Stimulated activated CD4-positive, alpha-beta T cell treated with anti-CD3 and anti-CD28 coated beads, Interleukin-15, amount 100 ng/mL, for 24 hours (primary cell): Measurements from ENCODE around the gene TMEM208.
A peak's percentile ranks its signal among the peaks of the same experiment; 100 is the strongest.

Experiments used
- DNase-seq: peaks from one replicate; pipeline ENCODE4 v3.0.0-alpha.2; 2020

Gene TMEM208

DNA sequence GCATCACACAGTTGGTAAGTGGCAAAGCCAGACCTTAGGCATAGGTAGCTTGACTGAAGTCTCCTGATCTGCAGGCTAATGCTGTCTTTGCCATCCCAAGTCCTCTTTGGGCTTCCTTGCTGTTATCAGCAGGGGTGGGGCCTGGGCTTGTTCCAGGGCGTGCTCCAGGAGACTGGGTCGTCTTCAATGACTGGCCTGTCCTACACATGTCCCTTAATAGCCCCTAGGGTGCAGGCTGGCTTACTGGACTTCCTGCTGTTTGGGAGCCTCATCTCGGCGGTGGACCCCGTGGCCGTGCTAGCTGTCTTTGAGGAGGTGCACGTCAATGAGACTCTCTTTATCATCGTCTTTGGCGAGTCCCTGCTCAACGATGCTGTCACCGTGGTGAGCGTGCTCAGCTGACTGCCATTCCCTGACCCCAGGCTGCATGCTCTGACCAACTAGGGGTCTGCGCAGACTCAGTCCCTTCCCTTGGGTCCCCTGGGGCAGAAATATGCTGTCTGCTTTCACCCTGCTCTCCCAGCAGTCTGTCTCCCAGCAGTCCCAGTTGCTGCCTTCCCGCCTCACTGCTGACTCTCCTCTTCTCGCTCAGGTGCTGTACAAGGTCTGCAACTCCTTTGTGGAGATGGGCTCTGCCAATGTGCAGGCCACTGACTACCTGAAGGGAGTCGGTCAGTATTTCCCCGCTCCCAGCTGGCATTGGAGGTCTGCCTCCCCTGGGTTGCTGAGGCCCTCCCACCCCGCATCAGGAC, 28.0 kb downstream of the TMEM208 start:
- DNase-seq, result no peak

DNA sequence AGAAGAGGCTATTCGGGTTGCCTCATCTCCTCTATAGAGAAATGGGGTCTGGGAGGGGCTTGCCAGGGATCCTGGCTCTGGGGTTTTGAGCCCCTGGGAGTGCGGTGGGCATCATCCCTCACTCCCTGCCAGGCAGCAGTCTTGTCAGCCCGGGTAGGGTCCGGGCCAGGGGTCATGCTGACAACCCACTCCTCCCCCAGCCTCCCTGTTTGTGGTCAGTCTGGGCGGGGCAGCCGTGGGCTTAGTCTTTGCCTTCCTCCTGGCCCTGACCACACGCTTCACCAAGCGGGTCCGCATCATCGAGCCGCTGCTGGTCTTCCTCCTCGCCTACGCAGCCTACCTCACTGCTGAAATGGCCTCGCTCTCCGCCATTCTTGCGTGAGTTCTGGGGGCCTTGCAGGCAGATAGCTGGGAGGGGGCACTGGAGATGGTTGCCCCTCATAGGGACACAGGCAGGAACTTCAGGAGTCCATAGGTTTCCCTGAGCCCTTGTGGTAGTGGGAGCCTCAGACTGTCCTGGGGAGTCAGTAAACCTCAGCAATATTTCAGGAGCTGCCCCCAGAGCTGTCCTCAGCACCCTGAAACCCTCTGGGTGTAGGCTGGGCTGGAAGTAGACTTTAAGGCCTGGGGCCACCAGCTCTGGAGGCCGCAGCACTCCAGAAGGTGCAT, 28.8 kb downstream of the TMEM208 start:
- DNase-seq, result no peak

DNA sequence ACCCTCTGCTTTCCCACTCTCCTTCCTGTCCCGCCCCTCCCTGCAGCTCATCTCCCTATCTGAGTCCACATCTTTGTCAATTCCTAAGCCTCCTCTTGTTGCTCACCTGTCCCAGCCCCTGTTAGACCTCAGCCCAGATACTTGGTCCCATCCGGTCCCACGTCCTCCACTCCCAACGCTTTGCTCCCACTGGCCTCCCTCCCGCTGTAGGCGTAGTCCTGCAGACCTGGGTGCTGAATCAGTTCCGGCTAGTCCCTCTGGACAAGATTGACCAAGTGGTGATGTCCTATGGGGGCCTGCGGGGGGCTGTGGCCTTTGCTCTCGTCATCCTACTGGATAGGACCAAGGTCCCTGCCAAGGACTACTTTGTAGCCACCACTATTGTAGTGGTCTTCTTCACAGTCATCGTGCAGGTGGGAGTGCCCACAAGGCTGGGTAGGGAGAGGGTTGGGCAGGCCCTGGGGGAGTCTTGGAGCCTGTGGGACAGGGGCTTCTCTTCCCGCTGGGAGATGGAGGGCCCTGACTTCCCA, 29.8 kb downstream of the TMEM208 start:
- DNase-seq, result no peak

DNA sequence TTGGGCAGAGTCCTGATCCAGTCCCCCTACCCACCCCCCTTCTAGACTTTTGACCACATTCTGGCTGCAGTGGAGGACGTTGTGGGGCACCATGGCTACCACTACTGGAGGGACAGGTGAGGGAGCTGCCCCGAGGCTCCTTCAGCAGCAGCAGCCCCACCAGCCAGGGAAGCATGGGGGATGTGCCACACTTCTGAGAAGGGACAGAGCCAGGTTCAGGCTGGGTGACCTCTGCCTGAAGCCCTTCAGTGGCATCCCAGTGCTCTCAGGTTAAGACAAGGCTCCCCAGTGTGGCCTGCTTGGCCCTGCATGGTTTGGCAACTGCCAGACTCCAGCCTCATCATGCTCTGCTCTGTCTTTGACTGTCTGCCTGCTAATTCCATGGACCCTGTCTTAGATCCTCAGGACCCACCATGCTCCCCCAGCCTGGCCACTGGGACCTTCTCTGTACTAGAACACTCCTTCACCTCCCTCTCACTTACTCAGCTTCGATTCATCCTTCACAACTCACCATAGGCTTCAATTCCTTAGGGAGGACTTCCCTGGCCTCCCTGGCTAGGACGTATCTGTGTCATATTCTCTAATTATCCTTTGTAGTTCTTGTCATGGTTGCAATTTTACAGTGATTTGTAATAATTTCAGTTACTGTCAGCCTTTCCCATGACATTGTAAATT, 30.7 kb downstream of the TMEM208 start:
- DNase-seq, result no peak

DNA sequence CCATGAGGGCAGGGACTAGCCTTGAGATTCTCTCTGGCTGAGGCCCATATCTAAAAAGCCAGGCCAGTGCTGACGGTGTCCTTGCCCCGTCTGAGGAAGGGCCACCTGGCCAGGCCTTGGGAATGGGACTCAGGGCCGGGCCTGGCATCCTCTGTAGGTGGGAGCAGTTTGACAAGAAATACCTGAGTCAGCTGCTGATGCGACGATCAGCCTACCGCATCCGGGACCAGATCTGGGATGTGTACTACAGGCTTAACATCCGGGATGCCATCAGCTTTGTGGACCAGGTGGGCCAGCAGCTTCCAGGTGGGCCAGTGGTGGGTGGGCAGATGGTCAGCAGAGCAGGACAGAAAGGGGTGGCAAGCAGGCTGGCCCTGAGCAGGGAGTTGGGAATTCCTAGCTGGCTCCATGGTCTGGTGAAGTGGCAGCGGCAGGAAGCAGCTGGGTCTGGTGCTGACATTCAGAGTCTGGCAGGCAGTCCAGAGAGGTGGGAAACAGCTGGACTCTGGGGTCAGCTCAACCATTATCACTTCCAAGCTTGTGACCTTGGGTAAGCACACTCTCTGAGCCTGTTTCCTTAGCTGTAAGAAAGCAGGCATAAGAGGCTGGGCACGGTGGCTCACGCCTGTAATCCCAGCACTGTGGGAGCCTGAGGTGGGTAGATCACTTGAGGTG, 31.4 kb downstream of the TMEM208 start:
- no peak for DNase-seq

DNA sequence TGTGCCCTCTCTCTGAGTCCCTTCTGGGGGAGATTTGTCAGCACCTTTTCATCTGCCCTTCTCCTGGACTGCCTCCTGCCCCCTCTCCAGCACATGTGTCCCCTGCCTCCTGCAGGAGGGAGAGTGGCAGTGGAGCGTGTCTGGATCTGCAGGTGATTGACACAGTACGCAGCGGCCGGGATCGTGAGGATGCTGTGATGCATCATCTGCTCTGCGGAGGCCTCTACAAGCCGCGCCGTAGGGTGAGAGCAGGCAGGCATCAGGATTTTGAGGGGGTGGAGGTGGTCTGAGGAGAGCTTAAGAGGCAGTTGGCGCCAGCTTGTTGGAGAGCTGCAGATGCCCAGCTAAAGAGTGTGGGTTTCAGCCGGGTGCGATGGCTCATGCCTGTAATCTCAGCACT, 32.8 kb downstream of the TMEM208 start:
- no peak for DNase-seq

DNA sequence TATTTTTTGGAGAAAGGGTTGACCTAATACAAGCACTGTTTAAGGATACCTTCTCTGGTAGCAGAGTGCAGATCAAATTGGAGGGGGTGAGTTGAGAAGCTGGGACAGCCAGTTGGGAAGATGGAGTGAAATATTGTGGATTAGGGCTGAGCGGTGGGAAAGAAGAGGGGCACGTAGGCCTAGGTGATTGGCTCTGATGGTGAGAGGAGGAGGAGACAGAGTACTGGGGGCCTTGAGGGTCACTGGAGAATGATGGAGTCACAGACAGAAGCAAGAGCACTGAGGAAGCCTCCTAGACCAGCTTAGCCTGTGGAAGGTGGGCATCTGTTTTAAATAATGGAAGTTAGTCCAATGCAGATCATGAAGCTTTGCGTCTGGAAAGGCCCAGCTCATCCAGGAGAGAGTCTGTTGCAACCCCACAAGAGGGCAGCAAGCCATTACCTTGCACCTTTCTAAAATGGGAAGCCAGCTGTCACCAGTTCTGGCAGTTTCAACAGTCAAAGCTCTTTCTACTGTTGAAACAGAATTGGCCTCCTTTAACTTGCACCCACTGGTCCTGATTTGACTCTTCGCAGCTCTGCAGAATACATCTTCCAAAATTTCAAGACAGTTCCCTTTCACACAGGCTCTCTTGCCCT, 33.6 kb downstream of the TMEM208 start:
- peak; percentile 37 for DNase-seq

DNA sequence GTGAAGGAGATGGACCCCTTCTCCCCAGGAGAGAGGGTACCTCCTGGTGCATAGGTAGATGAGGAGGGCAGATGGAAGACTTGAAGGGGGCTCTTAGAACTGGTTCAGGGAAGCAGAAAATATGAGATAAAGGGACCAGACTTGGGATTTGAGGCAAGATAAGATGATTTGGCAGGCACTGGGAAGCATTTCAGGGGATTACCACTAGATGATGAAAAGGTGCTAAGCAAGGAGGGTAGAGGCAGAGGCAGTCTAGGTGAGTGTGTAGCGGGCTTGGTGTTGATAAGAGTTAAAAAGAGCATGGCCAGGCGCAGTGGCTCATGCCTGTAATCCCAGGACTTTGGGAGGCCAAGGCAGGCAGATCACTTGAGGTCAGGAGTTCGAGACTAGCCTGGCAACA, 36.3 kb downstream of the TMEM208 start:
- DNase-seq, result no peak

DNA sequence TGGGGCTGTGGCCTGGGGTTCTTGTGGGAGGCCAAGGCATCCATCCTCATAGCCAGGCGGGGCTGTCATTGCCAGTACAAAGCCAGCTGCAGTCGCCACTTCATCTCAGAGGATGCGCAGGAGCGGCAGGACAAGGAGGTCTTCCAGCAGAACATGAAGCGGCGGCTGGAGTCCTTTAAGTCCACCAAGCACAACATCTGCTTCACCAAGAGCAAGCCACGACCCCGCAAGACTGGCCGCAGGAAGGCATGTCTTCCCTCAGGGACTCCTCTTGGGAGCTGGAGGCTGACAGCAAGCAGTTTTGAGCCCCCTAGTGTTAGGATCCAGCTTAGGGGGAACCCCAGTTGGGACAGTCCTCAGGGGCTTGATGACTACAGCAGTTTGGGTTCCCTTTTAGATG, 37.3 kb downstream of the TMEM208 start:
- no peak for DNase-seq

DNA sequence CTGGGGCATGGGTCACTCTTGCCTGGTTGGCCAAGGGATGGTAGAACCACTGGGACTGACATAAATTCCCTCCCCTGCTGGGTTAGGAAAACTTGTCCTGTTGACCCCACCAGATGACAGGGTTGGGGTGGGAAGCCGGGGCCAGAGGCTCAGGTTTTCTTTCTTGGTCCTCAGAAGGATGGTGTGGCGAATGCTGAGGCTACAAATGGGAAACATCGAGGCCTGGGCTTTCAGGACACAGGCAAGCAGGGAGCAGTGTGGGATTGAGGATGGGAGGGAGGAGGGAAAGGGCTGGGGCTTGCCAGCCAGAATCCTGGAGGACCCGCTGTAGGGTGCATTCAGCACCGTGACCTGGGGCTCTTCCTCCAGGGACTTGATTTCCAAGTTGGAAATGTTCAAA, 37.9 kb downstream of the TMEM208 start:
- DNase-seq, result no peak

DNA sequence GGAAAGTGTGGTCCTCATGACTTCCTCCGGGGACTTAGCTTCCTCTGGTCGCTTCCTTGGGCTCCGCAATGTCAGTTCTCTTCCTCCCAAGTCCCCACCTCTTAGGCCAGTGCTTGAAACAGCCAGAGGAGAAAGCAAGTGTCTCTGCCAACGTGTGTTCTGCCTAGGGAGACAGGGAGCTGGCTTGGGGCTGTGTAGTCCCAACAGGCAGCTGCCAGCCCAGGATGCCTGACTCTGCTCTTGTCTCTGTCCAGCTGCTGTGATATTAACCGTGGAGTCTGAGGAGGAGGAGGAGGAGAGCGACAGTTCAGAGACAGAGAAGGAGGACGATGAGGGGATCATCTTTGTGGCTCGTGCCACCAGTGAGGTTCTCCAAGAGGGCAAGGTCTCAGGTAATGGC, 38.9 kb downstream of the TMEM208 start:
- DNase-seq, result no peak

DNA sequence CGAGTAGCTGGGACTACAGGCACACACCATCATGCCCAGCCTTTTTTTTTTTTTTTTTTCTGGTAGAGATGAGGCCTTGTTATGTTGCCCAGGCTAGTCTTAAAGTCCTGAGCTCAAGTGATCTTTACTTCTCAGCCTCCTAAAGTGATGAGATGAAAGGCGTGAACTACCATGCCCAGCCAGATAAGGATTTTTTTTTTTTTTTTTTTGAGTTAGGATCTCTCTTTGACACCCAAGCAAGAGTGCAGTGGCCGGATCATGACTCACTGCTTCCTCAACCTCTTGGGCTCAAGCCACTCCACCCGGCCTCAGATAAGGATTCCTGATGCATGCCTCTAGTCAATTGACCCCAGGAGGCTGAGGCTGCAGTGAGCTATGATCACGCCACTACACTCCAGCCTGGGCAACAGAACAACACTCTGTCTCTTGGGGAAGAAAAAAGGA, 41.2 kb downstream of the TMEM208 start:
- no peak for DNase-seq

DNA sequence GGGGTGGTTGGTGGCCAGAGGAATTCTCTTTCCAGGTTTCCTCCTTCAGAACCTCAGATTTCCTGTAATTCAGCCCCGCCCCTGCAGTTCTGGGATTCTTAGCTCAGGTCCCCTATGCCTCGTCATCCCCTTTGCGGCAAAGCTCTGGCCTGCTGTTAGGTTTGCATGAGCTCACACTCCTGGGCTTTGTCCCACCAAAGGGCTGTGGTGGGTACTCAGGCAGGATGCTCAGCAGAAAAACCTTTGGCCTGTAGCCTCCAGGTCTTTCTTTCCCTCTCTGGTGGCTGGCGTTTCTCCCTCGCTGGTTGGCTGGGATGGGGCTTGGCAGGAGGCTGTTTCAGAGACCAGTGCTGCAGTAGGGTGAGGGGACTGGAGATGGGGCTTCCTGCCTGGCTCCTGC, 42.8 kb downstream of the TMEM208 start:
- DNase-seq, result no peak

DNA sequence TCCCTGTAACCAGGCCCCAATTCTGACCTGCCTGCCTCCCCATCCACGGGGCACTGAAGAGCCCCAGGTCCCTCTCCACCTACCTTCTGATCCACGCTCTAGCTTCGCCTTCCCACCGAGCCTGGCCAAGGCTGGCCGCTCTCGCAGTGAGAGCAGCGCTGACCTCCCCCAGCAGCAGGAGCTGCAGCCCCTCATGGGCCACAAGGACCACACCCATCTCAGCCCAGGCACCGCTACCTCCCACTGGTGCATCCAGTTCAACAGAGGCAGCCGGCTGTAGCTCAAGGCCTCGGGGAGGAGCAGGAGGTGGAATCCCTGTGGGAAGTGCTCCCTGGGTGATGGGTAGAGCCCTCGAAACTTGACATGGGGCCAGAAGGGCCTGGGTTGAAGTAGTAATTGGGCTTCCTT, 44.0 kb downstream of the TMEM208 start:
- DNase-seq, result no peak

DNA sequence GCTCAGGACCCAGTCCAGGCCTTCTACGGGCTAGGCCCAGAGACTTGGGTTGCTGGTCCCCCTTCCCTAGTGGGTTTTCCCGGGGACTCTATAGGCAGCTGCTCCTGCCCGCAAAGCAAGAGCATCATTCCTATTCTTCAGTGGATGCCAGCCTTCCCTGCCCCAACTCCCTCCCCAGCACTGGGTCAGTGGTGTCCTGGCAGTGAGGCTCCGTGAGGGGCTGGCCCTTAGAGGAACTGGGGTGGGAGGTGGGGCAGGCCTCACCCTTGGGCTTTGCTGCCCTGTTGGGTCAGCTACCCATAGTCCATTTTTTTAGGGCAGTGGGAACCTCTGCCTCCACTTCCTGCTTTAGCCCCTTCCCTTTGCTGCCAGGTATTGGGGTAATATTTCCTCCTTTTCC, 44.5 kb downstream of the TMEM208 start:
- DNase-seq, result no peak

DNA sequence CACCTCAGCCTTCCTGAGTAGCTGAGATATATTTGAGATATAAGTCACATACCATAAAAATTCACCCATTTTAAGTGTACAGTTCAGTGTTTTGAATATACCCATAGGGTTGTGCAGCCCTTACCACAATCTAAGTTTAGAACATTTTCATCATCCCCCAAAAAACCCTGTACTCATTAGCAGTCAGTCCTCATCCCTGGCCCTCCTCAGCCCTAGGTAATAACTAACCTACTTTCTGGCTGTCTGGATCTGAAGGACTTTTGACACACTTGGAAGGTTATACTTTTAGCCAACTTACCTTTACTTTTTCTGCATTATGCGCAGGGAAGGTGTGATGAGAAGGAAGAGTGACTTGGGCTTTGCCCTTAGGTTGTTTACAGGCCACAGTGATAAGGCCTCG, 48.4 kb downstream of the TMEM208 start:
- DNase-seq, result no peak

DNA sequence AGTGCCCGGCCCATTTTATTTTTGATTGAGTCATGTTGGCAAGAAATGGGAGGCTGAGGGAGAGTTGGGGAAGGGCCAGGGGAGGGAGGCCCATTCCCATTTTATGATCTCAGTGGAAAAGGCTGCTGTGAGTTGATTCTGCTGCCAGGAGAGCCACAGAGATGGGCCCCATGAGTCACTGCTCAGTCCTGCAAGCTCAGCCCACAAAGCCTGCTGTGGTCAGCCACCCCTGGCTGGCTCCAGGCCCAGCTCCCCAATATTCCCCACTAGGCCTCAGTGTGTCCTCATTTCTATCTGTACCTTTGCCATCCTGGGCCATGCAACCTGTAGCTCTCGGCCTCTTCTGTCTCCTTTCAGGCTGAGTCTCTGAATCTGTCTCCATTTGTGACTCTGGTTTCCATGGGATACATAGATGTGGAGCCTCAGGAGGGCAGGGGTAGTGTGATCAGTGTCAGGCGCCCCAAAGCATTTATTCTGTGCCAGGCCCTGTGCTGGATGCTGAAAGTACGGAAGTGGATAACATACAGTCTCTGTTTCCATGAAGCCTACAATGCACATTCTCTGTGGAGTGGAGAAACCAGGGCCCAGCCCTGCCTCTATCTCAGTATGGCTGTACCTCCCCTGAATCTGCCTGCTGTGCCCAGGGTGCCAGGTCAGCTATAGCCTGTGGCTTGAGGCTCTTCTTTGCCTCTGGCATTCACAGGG, 50.5 kb downstream of the TMEM208 start:
- DNase-seq, result peak; percentile 62

DNA sequence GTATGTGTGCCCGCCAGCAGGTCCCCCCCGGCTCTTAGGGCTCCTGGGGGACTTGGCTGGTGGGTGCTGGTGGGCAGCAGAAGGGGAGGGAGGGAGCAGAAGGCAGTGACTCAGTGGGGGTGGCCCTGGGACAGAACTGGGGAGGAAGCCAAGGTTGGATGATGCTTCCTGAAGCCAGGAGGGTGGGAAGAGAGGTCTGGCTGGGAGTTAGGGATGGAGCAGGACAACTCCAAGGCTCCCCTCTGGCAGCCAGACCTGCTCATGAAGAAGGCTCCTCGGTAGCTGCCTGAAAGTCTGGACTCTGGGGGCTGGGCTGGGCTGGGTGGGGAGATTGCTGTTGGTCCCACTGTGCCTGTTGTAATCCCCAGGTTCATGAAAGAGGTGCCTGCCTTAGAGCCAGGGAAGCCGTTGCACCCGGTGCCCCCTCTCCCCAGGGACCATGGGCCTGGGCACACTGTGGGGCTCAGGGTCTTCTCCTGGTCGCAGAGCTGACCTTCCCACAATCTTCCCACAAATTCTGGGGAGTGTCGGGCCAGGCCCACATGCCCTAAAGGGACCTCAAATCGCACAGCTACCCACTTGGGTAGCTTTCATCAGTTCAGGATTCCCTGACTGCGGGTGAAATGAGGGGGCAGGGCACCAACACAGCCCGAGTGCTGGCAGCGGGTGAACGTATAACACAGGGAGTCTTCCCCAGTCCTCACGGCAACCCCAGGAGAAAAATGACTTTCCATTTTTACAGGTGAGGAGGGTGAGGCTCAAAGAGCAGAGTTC, 51.3 kb downstream of the TMEM208 start:
- DNase-seq, result no peak
